Keratinocyte (primary cell): ENCODE data around the gene SPECC1L. TPM values are rescaled to one million over a fixed set of nuclear protein-coding genes. Genes with fewer than 3 reads are reported as not detected.

ENCODE experiments used
- DNase-seq: peaks from one replicate; pipeline ENCODE4 v3.0.0-alpha.2; 2011; ENCODE audit warnings: low read depth, missing footprints, low spot score
- FAIRE-seq: peaks from 2 replicates; lab custom pipeline; 2011; peaks lifted over from hg19 to GRCh38; lab: Jason Lieb, UNC
- H2AFZ ChIP-seq: 2 replicates; pipeline ENCODE4 v1.6.0; 2012; ENCODE audit warnings: low read length, control low read depth, inconsistent platforms; ENCODE audit not compliant: control insufficient read depth
- H3K27ac ChIP-seq: 2 replicates; pipeline ENCODE4 v1.5.1; 2011; ENCODE audit warnings: low read length; ENCODE audit not compliant: control insufficient read depth, insufficient read depth
- H3K27me3 ChIP-seq: 3 replicates; pipeline ENCODE4 v1.6.0; 2011; ENCODE audit warnings: low read length; ENCODE audit not compliant: control insufficient read depth, insufficient read depth; ENCODE audit errors: extremely low read depth
- H3K36me3 ChIP-seq, 2 experiments: 2 replicates in 1 of 2; 3 replicates in 1 of 2; pipeline ENCODE4 v1.5.1; 2011; ENCODE audit warnings: low read length in 2 of 2, mild to moderate bottlenecking in 1 of 2; ENCODE audit not compliant: control insufficient read depth in 2 of 2, insufficient read depth in 2 of 2; ENCODE audit errors: extremely low read depth in 1 of 2
- H3K4me1 ChIP-seq: 3 replicates; pipeline ENCODE4 v1.5.1; 2011; ENCODE audit warnings: low read length; ENCODE audit not compliant: control insufficient read depth, insufficient read depth; ENCODE audit errors: extremely low read depth
- H3K4me2 ChIP-seq: 3 replicates; pipeline ENCODE4 v1.6.0; 2011; ENCODE audit warnings: low read depth, low read length; ENCODE audit not compliant: control insufficient read depth, insufficient read depth; ENCODE audit errors: extremely low read depth
- H3K4me3 ChIP-seq, 3 experiments: fragments of 200-600 bp in 1 of 3; sonication (generic) in 1 of 3; 2 replicates in 2 of 3; 3 replicates in 1 of 3; pipeline ENCODE4 v1.5.1; 2011 to 2016; ENCODE audit warnings: low read length in 3 of 3, mild to moderate bottlenecking in 3 of 3, control low read depth in 2 of 3, inconsistent platforms in 1 of 3, low read depth in 1 of 3, mixed read lengths in 1 of 3, mixed run types in 1 of 3, moderate library complexity in 1 of 3; ENCODE audit not compliant: control insufficient read depth in 2 of 3, insufficient read depth in 2 of 3; ENCODE audit errors: extremely low read depth in 1 of 3
- H3K79me2 ChIP-seq: 2 replicates; pipeline ENCODE4 v1.6.0; 2012; ENCODE audit warnings: low read length; ENCODE audit not compliant: control insufficient read depth, insufficient read depth
- H3K9ac ChIP-seq: 3 replicates; pipeline ENCODE4 v1.6.0; 2011; ENCODE audit warnings: low read length; ENCODE audit not compliant: control insufficient read depth, insufficient read depth; ENCODE audit errors: extremely low read depth
- H3K9me1 ChIP-seq: 3 replicates; pipeline ENCODE4 v1.6.0; 2011; ENCODE audit warnings: low read length; ENCODE audit not compliant: control insufficient read depth, insufficient read depth; ENCODE audit errors: extremely low read depth
- H3K9me3 ChIP-seq: 2 replicates; pipeline ENCODE4 v1.5.1; 2012; ENCODE audit warnings: low read depth, low read length; ENCODE audit not compliant: control insufficient read depth
- H4K20me1 ChIP-seq: 3 replicates; pipeline ENCODE4 v1.6.0; 2011; ENCODE audit warnings: low read length; ENCODE audit not compliant: control insufficient read depth, insufficient read depth; ENCODE audit errors: extremely low read depth
- CTCF ChIP-seq, 3 experiments: IDR thresholded peaks in 1 of 3; conservative IDR thresholded peaks in 1 of 3; optimal IDR thresholded peaks in 1 of 3; 2 replicates in 2 of 3; 3 replicates in 1 of 3; pipeline versions ENCODE3 to v1.5.1; 2011; ENCODE audit warnings: low read length in 3 of 3, mild to moderate bottlenecking in 3 of 3, moderate library complexity in 2 of 3, control low read depth in 1 of 3, inconsistent platforms in 1 of 3; ENCODE audit not compliant: insufficient read depth in 2 of 3; ENCODE audit errors: extremely low read depth in 1 of 3
- EZH2 ChIP-seq: IDR thresholded peaks from one replicate; pipeline ENCODE4 v1.6.1; 2012; ENCODE audit warnings: inconsistent platforms, mild to moderate bottlenecking, low read length, moderate library complexity
- dilution Hi-C: fragments of 300-500 bp; cut with MboI; formaldehyde crosslinking; loops from one replicate; pipeline ENCODE4 v1.7.0; 2020; ENCODE audit warnings: low sequenced_read_pairs; ENCODE audit not compliant: extremely low pct_ligation_motif_present
- polyA plus RNA-seq, 5 experiments: library from polyadenylated mRNA; depleted of rRNA in 3 of 5; stranded (reverse) in 3 of 5; stranded (forward) in 1 of 5; unstranded in 1 of 5; fragments of >200 nt; gene quantifications; 1 replicate in 1 of 5; 2 replicates in 3 of 5; 3 replicates in 1 of 5; pipeline versions ENCODE4 v1.2.1 to v1.2.3, GENCODE V29; 2011 to 2012; ENCODE audit warnings: missing spikeins in 2 of 5, low read depth in 1 of 5, low replicate concordance in 1 of 5

SPECC1L gene
- polyA plus RNA-seq, 1 donor (not counting 4 experiments of a cell fraction or from before 2014, with no cell fraction given), result 19.3 TPM

DNA sequence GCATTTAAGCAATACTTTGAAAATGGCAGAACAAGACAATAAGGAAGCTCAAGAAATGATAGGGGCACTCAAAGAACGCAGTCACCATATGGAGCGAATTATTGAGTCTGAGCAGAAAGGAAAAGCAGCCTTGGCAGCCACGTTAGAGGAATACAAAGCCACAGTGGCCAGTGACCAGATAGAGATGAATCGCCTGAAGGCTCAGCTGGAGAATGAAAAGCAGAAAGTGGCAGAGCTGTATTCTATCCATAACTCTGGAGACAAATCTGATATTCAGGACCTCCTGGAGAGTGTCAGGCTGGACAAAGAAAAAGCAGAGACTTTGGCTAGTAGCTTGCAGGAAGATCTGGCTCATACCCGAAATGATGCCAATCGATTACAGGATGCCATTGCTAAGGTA, 51.9 kb downstream of the SPECC1L start:
- H3K4me3 ChIP-seq, result no peak overlapping the region
- no peaks in the 10 kb centered on the region for H3K9me3 ChIP-seq
- H3K4me2 ChIP-seq, result no peak overlapping the region
- FAIRE-seq (no peak), DNase-seq (no peak)
- no peak overlapping the region for H3K27ac ChIP-seq
- H3K9me1 ChIP-seq, result no peaks in the 10 kb centered on the region
- no peaks in the 10 kb centered on the region for H4K20me1 ChIP-seq
- no peaks in the 10 kb centered on the region for H3K79me2 ChIP-seq
- no peak overlapping the region for H3K9ac ChIP-seq
- H2AFZ ChIP-seq, result no peak overlapping the region
- no peaks in the 10 kb centered on the region for H3K27me3 ChIP-seq
- peaks cover 10 to 16% of the 10 kb centered on the region in 2 experiments for H3K36me3 ChIP-seq
- no peaks in the 10 kb centered on the region for H3K4me1 ChIP-seq
- TF ChIP-seq EZH2 (no peak), CTCF (optimal IDR thresholded peaks at IDR 0.05 in 1 of 3, IDR thresholded peaks at IDR 0.05 in 1 of 3, conservative IDR thresholded peaks at IDR 0.05 in 1 of 3; ENCODE audit: extremely low read depth in 1 of 3, insufficient read depth in 2 of 3, low read length in 3 of 3) (no peak)
- dilution Hi-C loops, result no loop called here

DNA sequence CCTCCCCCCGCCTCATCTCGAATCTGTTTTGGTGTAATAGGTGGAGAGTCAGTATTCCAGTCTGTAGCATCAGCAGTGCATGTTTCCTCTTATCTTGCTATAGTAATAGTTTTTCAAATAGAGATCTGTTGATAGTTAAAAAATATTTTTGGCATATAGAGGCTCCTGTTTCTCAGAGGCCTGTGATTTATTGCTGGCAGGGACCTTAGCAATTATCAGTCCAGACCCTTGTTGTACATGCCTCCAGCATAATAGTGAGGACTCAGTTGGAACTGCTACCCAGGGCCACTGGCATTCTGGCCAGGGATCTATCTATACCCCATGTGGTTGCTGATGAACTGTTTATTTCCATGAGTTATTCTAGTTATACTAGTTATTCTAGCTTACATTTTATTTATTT, 52.6 kb downstream of the SPECC1L start:
- Histone ChIP-seq H3K9me1 (no peaks in the 10 kb centered on the region), H3K4me2 (no peak overlapping the region), H3K79me2 (no peaks in the 10 kb centered on the region), H3K4me1 (no peaks in the 10 kb centered on the region), H3K36me3 (peaks cover 13 to 22% of the 10 kb centered on the region in 2 experiments), H4K20me1 (no peaks in the 10 kb centered on the region), H2AFZ (no peak overlapping the region), H3K9ac (no peak overlapping the region), H3K4me3 (no peak overlapping the region), H3K27ac (no peak overlapping the region), H3K27me3 (no peaks in the 10 kb centered on the region), H3K9me3 (no peaks in the 10 kb centered on the region)
- dilution Hi-C loops, result no loop called here
- DNase-seq (no peak), FAIRE-seq (no peak)
- TF ChIP-seq EZH2 (no peak), CTCF (optimal IDR thresholded peaks at IDR 0.05 in 1 of 3, IDR thresholded peaks at IDR 0.05 in 1 of 3, conservative IDR thresholded peaks at IDR 0.05 in 1 of 3; ENCODE audit: extremely low read depth in 1 of 3, insufficient read depth in 2 of 3, low read length in 3 of 3) (no peak)
